Glomerular endothelial cell (primary cell): ENCODE results near the gene CCDC87. TPM values are rescaled to one million over a fixed set of nuclear protein-coding genes. Genes with fewer than 3 reads are reported as not detected.

Source experiments
- total RNA-seq: library from RNA; depleted of rRNA; stranded (reverse); fragments of >200 nt; gene quantifications from 2 replicates; pipeline ENCODE4 v1.2.3, GENCODE V29; 2015

CCDC87 gene
- total RNA-seq, 1 donor from 2014 or later: 0.18 TPM

Other genes with a start within 250 kb of the CCDC87 start
- 60.6 and 65.2 TPM in 2 replicates for gene BRMS1, start 248.0 kb downstream of the CCDC87 start, total RNA-seq
- 48.2 and 53.3 TPM in 2 replicates for gene B4GAT1, start 245.4 kb downstream of the CCDC87 start, total RNA-seq
- gene SLC29A2, start 221.3 kb downstream of the CCDC87 start, total RNA-seq: 0.48 and 1.2 TPM in 2 replicates
- not detected in 2 replicates for gene NPAS4, start 172.0 kb downstream of the CCDC87 start, total RNA-seq
- gene MRPL11, start 154.2 kb downstream of the CCDC87 start, total RNA-seq: 30.1 and 41.2 TPM in 2 replicates
- gene PELI3, start 126.2 kb downstream of the CCDC87 start, total RNA-seq: 4.7 and 4.8 TPM in 2 replicates
- 74.5 and 98.1 TPM in 2 replicates for gene DPP3, start 112.6 kb downstream of the CCDC87 start, total RNA-seq
- 42.0 and 47.0 TPM in 2 replicates for gene BBS1, start 82.4 kb downstream of the CCDC87 start, total RNA-seq
- 28.4 and 43.2 TPM in 2 replicates for gene ZDHHC24, start 47.0 kb downstream of the CCDC87 start, total RNA-seq
- not detected in 2 replicates for gene ACTN3, start 46.2 kb downstream of the CCDC87 start, total RNA-seq
- gene CTSF, start 24.5 kb downstream of the CCDC87 start, total RNA-seq: 55.9 and 71.9 TPM in 2 replicates
- 22.0 and 34.7 TPM in 2 replicates for gene CCS, start 122 bp upstream of the CCDC87 start, total RNA-seq
- gene RBM14, start 23.6 kb upstream of the CCDC87 start, total RNA-seq: 34.5 and 53.3 TPM in 2 replicates
- 112 and 115 TPM in 2 replicates for gene RBM4, start 45.6 kb upstream of the CCDC87 start, total RNA-seq
- gene RBM4B, start 84.8 kb upstream of the CCDC87 start, total RNA-seq: 16.6 and 16.7 TPM in 2 replicates
- 47.7 and 63.2 TPM in 2 replicates for gene SPTBN2, start 136.2 kb upstream of the CCDC87 start, total RNA-seq